ENCODE data around the gene ARMC9.

ARMC9 gene

DNA sequence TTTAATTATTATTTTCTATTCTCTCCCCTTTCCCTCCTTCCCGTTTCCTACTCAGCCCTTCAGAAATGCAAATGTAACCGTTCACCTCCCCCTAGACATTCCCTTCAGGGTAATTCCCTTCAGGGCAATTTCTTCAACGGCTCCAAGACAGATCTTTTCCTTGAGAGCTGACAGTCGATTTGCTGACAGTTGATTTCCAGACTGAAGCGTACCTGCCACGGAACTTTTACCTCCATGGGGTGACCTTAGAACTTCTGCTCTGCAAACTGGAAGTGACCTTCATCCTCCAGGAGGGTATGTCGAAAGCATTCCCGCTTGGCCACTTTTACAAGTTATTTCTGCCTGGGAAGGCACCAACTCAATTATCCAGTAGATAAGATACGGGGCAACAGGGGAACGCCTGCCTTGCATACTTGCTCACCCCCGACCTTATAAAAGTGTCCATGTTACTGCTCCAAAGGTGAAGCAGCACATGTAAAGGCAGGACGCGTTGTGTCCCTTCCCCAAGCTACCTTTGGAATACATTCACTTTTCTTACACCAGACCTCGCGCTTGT lies 215.6 kb downstream of the ARMC9 start:
- TF ChIP-seq, protein P1, sequence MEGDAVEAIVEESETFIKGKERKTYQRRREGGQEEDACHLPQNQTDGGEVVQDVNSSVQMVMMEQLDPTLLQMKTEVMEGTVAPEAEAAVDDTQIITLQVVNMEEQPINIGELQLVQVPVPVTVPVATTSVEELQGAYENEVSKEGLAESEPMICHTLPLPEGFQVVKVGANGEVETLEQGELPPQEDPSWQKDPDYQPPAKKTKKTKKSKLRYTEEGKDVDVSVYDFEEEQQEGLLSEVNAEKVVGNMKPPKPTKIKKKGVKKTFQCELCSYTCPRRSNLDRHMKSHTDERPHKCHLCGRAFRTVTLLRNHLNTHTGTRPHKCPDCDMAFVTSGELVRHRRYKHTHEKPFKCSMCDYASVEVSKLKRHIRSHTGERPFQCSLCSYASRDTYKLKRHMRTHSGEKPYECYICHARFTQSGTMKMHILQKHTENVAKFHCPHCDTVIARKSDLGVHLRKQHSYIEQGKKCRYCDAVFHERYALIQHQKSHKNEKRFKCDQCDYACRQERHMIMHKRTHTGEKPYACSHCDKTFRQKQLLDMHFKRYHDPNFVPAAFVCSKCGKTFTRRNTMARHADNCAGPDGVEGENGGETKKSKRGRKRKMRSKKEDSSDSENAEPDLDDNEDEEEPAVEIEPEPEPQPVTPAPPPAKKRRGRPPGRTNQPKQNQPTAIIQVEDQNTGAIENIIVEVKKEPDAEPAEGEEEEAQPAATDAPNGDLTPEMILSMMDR (IDR thresholded peaks at IDR 0.05; ENCODE audit: insufficient read depth, missing control alignments): no peak
- no peak for FAIRE-seq
- no peak for DNase-seq (ENCODE audit: insufficient read length, low spot score)

DNA sequence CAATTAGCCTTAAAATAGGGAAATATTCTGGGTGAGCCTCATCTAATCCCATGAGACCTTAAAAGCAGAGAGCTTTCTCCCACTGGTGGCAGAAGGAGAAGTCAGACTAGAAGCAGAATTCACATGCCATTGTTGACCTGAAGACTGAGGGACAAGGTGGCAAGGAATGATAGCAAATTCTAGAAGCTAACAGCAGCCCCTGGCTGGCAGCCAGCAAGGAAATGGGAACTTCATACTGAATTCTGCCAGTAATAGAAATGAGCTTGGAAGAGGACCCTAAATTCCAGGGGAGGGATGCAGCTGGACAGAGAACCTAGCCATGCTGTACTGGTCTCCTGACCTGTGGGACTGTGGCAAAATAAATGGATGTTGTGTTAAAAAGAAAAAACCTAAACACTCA lies 216.6 kb downstream of the ARMC9 start:
- DNase-seq (ENCODE audit: insufficient read length, low spot score) (no peak), FAIRE-seq (no peak)
- TF ChIP-seq, protein P1 (IDR thresholded peaks at IDR 0.05; ENCODE audit: insufficient read depth, missing control alignments): no peak

DNA sequence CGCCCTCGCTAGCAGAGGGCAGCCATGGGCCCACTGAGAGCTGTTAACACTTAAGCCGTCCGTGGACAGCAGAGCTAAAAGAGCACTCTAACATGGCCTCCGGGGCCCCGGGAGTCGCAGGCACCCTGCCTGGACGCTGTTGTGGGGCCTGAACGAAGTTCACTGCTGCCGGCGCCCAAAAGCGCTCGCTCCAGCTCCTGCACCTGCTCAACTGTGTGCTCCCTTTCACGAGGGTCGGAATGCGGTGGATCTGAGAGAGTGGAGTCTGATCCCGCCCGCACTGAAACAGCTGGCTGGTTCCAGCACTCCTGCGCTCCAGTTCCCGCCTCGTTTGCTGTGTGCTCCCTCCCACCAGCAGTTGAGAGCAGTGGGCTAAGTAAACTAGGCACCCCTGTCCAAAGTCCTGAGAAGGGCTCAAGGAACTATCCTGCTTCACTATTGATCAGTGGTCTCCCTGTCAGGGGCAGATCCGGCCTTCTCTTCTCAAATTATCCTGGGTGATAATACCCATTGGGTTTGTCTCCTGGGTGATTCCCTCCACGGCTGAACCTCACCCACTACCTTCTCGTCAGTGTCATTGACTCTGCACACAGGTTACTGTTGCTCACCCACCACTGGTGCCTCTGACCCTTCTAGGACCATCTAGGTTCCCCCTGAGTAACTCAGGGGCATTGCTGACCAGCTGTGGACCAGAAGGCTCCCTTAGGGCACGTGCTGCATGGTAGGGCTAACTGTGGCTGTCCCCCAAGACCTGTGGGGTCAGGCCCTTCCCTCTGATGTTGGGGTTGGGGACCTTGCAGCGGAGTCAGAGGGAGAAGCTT lies 220.6 kb downstream of the ARMC9 start:
- TF ChIP-seq, protein P1 (IDR thresholded peaks at IDR 0.05; ENCODE audit: insufficient read depth, missing control alignments): no peak
- DNase-seq (ENCODE audit: insufficient read length, low spot score) (no peak), FAIRE-seq (no peak)

DNA sequence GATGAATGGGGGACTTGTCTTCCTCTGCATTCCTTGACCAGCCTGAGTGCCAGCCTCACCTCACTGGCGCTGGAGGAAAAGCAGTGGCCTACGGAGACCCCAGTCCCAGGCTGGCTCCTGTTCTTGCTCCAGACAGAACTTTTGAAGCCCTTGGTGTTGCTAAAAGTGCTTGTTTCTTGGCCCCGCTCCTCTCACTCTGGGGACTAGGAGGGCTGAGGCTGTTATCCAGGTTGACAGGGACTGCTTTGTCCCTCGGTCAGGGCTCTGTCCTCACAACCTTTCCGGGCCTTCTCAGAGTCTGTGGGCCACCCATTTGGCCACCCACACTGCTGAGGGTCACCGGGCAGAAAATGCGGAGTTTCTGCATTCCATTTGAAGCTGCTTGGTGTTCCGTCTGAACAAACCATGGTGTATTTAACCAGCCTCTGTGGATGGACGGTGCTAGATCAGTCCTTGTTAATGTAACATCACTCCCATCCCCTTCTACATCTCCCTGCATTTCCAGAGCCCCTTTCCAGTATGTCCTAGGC lies 222.7 kb downstream of the ARMC9 start:
- FAIRE-seq: no peak
- DNase-seq (ENCODE audit: insufficient read length, low spot score): no peak
- TF ChIP-seq, protein P1 (IDR thresholded peaks at IDR 0.05; ENCODE audit: insufficient read depth, missing control alignments): no peak

DNA sequence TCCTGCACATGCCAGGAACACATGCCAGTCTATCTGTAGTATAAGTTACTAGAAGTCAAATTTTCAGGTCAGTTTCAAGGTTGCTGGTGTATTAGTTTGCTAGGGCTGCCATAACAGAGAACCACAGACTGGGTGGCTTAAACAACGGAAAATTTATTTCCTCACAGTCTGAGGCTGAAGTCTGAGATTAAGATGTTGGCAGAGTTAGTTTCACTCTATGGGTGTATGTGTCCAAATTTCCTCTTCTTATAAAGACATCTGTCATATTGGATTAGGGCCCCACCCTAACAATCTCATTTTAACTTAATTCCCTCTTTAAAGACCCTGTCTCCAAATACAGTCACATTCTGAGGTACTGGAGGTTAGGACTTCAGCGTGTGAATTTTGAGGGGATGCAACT lies 223.6 kb downstream of the ARMC9 start:
- TF ChIP-seq, protein P1 (IDR thresholded peaks at IDR 0.05; ENCODE audit: insufficient read depth, missing control alignments): no peak
- FAIRE-seq: no peak
- DNase-seq (ENCODE audit: insufficient read length, low spot score): no peak

DNA sequence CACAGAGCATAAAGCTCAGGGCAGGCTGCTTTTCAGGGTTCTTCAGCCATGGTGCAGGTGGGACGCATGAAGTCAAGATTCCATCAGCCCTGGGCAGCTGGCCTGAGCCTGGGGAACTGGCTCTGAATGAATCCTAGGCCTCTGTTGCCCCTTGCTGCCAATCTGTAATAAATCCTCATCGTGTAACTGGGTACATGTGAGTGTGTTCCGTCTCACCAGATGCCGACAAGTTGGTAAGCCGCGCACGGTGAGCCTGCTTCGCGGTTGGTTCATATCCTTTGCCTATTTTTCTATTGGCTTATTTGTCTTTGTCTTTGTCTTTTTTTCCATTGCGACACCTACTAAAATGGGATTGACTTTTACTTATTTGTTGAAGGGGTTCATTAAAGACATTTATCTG lies 224.7 kb downstream of the ARMC9 start:
- TF ChIP-seq, protein P1 (IDR thresholded peaks at IDR 0.05; ENCODE audit: insufficient read depth, missing control alignments): no peak
- FAIRE-seq (no peak), DNase-seq (ENCODE audit: insufficient read length, low spot score) (no peak)

Measured in D721Med (cell line).